Tibial nerve (tissue), 4 donors: Measurements from ENCODE around the gene EXOC4.

Experiments
- CTCF ChIP-seq, 5 experiments: fragments of 200-600 bp in 3 of 5; fragments of 450-650 bp in 2 of 5; sonication (generic) in 3 of 5; IDR thresholded peaks; one replicate each; pipeline ENCODE4 v1.5.1; 2016 to 2019; ENCODE audit warnings: antibody characterized with exemption in 5 of 5, mild to moderate bottlenecking in 3 of 5, moderate library complexity in 2 of 5
- EP300 ChIP-seq, 2 donors: sonication (generic); formaldehyde crosslinking; IDR thresholded peaks; one replicate each; pipeline ENCODE4 v1.6.1; 2017; ENCODE audit warnings: antibody characterized with exemption in 2 of 2, mild to moderate bottlenecking in 1 of 2
- POLR2A ChIP-seq, 2 donors: fragments of 450-650 bp; IDR thresholded peaks; one replicate each; pipeline ENCODE4 v1.6.1; 2017; ENCODE audit warnings: antibody characterized with exemption in 2 of 2, mild to moderate bottlenecking in 2 of 2, moderate library complexity in 2 of 2

- TF ChIP-seq CTCF (IDR thresholded peaks at IDR 0.05) (no peak), POLR2A (IDR thresholded peaks at IDR 0.05) (no peak), EP300 (IDR thresholded peaks at IDR 0.05) (no peak)
Measured at GRCh38 chr7:134065415-134065814, 812.5 kb downstream of the EXOC4 start.
